GM21526 (cell line): ENCODE results near the gene MICAL2.

Source experiments
- ATAC-seq: cut with Tn5 transposase; IDR thresholded peaks from one replicate; pipeline ENCODE4 v1.9.1; 2021; ENCODE audit warnings: moderate library complexity; ENCODE audit not compliant: unreplicated experiment, low FRiP score

Gene MICAL2

GRCh38 chr11:12150831-12151382, 40.5 kb downstream of the MICAL2 start:
- ATAC-seq = no peak

DNA sequence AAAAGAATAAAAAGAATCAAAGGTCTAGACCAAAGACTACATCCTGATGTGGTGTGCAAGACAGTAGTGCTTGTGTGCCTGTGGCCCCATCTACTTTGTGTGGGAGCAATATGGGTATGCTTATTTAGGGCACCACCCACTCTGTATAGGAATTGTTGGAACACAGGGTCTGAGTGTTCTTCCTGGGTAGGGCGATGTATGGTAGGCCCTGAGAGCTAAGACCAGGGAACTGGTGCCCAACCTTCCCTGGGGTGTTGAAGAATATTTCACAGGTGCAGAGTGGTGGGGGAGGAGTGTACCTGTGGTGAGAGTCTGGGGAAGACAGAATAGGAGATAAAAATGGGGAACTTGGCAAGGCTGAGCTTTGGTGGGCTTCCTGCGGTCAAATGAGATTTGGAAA, 41.9 kb downstream of the MICAL2 start:
- ATAC-seq = no peak

DNA sequence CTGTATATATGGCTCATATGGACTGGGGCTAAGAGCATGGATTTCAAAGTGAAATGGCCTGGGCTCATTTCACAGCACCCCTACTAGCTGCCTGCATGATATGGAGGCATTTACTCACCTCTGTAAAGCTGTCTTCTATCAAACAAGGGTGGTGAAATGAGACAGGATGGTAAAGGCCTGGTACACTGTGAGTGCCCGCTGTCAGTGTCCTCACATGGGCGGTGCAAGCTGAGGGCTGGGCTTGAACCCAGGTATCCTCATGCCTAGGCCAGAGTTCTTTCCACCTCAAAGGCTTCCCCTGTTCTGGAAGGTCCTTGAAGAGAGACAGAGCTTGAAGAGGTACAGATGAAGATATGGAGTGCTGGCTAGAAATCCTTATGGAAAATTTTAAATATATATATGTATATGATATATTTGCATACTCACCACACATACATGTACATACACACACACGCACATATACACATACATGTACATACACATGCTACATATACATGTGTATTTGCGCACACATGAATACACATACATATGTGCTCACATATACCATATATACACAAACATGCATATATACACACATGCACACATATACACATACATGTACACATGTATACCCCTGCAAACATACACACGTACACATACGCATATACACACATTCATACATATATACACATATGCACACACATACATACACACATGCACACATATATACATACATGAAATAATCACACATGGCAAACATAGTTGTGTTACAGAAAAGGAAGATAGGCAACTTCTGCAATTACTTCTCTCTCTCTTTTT, 44.7 kb downstream of the MICAL2 start:
- no peak for ATAC-seq

DNA sequence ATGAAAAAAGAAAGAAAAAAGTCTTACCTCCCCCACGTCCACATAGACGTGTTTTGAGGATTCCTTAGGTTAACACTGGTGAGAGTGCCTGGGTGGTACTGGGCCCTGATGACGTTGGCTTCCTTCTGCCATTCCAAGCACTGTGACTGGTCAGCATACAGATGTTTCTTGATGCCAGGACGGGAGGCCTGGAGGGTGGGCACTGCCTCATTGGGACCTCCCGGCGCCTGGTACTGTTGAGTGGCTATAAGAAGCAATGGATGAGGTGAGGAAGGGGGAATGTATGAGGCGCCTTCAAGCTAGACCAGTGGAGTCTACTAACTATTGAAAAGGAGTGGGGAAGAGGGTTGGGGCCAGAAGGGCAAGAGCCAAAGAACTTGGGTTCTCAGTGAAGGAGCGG, 45.3 kb downstream of the MICAL2 start:
- ATAC-seq = no peak

DNA sequence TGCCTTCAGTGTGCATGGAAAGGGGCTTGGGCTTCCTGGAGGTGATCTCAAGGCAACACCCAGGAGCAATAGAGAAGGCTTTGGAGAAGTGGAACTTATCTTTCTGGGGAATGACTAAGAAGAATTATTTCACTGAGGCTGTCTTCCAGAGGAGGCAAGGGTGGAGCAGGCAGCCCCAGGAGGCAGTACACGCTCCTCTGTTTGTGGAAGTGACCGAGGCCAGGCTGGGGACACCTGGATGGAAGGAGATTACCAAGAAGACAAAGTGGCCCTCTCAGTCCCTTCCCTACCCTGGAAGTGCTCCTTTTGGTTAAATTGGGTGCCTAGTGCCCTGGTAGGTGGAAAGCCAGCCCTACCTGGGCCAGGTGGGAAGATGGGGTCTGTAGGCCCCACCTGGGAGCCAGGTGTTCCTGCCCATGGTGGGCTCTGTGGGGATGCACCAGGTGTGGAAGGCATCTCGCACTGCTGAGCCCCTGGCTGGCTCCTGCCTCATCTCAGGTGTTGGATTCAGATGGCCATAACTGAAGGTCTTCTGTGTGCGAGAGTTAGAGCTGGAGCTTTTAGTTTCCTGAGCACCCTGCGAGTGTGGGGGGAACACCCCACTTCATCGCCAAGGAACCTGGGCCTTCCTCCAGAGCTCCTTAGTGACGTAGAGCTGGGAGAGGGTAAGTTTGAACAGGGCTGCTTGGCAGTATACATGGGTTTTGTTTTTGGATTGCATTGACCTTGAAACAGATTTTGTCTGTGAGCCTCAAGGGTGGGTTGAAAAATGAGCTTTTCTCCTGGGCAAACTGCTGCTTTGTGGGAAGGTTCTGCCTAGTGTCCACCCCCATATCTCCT, 46.1 kb downstream of the MICAL2 start:
- ATAC-seq = no peak

- no peak for ATAC-seq
Observed at GRCh38 chr11:12157241-12157661, 46.9 kb downstream of the MICAL2 start.

DNA sequence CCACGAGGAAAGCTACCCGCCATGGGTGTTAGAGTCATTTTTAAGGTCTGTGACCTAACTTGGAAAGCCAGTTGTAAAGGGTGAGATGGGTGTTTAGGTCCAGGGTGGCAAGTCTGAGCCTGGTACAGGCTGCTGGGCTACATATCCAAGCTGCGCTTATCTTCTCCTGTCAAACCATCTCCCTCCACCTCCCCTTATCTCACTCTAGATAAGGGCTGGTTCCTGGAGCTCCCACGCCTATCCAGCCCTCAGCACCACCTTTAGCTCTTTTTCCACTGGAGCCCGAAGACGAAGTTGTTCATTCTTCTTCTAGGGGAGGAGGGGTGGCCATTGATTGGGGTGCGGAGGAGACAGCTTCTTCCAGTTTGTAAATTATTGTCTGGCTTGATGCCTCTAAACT, 48.5 kb downstream of the MICAL2 start:
- ATAC-seq = no peak

- no peak for ATAC-seq
Observed at GRCh38 chr11:12159351-12160099, 49.1 kb downstream of the MICAL2 start.

DNA sequence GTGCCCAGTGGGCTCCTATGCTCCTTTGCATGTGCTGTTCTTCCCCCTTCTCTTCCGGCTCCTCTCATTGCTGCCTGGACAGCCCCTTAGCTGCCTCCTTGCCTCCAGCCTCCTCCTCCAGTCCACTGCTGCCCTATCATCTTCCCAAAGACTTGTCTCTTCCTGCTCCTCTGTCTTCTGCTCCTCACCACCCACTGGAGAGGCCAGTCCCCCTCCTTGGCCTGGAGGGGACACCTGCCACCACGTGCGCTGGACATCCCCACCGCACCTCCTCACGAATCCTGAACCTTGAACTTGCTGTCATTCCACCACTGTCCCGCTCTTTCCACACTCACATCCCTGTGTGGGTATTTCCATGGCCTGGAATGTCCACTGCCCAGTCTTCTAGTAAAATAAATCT, 49.8 kb downstream of the MICAL2 start:
- ATAC-seq = no peak

DNA sequence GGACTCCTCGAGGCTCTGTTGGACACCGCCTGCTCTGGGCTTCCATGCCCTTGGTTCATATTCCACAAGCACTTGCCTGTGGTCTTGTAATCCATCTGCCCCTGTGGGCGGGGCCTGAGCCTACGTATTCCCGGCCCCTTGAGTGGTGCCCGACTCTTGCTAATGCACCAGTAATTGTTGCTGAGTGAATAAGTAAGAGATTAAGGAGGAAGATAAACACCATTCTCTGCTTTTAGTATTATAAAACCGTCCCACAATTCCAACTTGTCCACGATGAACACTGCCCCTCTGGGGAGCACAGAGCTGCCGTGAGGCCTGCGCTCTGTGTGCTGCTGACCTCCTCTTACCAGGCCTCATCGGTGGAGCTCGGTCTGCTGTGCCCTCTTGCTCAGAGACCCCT, 50.3 kb downstream of the MICAL2 start:
- no peak for ATAC-seq

DNA sequence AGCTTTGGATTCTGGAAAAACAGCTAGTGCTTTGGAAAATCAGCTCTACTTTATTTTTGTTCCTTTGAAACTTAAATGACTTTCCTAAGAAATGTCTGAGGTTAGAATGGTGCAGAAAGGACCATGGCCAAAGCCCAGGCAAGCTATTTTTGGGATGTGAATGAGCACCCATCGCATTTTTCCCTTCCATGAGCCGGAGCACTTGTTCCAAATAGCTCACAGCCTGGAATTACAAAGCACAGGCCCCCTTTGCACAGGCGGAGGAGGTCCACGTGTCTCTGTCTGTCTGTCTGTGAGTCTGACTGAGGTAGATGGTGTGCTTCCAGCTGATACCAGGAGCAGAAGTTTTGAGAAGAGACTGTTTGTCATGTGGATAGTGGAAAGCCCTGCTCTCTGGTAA, 50.7 kb downstream of the MICAL2 start:
- no peak for ATAC-seq

DNA sequence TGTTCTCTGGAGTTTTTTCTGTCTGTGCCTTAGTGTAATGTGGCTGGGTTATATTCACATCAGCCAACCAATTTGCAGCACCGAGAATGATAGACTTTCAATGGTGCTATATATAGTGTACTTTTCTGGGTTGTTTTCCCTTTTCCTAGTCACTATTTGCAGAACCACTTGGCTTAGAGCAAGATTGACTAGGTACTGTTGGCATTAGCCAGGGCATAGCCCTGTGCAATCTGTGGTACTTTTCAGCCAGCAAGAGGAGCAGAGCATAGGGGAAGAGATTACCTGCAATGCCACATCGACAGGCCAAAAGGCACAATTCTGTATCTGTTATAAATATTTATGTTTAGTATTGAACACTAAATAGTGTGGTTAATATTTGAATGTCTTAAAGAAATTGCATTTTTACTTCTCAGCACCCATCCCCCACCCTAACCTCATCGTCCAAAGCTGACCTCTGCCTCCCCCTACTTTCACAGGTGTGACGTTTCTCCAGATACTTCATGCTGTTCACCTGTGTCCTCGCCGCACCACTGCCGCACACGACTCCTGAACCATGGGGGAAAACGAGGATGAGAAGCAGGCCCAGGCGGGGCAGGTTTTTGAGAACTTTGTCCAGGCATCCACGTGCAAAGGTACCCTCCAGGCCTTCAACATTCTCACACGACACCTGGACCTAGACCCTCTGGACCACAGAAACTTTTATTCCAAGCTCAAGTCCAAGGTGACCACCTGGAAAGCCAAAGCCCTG, 51.4 kb downstream of the MICAL2 start:
- ATAC-seq = no peak

- ATAC-seq = no peak
Observed at GRCh38 chr11:12162652-12163051, 52.3 kb downstream of the MICAL2 start.

DNA sequence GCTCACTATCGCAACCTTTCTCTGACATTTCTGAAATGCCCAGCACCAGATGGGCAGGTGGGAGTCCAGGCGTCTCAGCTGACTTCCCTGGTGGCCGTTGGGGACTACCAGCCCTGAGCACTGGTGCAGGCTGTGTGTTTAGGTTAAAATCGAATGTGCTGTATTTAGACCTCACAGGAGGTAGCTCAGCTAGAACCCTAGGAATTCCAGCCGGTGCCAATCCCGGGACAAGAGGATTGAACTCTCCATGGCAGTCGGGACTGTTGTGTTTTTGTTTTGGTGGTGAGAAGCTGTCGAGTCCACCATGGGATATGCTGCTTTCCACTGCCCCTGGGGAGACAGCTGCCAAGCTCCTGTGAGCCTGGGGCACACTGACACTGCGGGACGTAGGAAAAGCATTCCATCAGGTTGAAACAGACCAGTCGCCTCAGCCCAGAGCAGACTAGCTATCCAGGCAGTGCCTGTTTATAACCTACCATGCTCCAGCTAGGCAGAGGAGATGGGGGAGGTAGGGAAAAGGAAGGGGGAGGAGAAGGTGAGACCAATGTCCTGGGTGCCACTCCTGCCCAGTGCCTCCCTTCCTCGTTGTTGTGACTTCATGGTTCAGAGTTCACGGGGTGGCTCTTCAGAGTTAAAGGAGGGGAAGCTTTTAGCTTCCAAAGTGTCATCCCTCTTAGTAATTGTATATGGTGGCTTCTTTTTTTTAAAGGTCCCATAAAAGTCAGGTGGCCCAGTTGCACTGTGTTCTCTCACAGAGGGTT, 53.0 kb downstream of the MICAL2 start:
- ATAC-seq = no peak

- no peak for ATAC-seq
Observed at GRCh38 chr11:12164061-12165014, 53.9 kb downstream of the MICAL2 start.

DNA sequence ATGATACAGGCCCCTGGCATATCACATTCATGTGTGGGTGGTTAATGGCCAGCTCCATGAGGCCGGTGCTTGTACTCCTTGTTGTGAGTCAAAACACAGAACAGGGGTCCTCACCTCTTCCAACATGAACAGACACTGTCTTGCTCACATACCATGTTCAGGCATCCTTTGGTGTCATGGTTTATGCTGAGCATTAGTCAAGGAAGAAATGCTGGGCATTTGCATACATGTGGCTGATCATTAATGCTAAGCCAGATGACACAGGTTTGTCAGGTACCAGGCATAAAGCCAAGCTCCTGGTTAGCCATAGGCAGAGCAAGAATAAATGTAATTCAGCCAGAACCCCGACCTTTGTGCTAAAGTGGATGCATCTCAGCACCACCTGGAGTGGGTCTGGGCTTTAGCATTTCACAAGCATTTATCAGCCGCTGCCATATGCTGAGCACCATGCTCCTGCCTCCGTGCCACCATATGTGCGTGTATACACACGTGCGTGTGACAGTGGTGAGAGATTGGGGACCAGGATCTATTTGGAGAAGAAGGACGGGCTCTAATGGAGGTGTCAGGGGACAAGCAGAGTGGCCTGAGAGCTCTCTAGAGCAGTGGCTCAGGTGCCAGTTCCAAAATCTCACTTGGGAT, 55.0 kb downstream of the MICAL2 start:
- no peak for ATAC-seq

DNA sequence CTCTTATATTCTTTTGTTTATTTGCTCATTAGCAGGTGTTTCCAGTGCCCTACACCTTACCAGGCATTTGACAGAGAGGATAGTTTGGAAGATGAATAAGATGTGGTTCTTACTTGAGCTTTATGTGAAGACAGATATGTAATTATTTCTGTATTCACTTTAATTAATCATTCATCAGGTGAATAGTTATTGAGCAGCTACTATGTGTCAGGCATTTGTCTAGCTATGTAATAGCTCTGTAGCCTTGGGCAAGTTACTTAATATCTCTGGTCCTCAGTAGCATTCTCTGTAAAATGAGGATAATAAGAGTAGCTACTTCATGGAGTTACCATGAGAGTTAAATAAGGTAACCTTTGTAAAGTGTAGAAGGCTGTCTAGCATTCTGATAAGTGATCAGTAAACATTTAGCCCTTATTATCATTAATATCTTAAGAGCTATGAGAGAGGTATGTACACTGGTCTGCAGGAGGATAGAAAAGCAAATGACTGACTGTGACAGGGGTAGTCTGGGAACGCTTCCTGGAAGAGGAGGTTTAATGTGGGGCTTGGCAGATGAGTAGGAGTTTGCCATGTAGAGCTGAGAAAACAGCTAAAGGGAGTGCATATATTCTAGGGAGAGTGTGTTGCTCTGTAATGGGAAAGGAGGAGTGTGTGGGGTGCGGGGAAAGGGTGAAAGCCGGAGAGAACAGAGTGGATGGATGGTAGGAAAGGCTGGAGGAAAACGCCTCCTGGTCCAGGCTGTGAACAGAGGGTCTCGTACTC, 56.1 kb downstream of the MICAL2 start:
- ATAC-seq = no peak
